ENCODE measurements around the gene ITPKC.

The ITPKC gene

DNA sequence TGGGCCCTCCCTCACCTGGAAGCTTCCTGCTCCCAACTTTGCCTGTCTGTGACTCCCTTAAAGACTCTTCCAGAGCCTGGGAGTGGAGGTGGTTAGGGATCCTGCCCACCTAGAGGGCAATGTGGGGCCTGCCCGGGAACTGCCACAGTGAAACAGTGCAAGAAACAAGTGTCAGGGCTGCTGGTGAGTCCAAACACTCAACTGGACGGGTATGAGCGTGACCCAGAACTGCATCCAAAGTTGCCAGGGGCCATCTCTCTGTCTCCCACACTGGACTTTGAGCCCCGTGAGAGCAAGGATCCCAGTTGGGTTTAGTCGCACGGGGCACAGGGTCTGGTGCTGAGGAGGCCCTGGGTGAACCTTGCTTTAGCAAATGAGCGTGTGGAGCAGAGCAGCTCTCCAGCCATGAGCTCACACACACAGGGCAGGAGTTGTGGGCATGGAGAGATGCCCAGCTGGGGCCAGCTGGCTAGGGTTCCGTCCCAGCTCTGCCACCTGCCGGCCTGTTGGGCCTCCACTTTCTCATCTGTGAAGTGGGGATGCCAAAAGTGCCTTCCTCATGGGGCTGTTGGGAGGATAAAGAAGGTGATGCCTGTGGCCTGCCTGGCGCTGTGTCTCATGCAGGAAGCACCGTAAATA is 23.6 kb upstream of the ITPKC start:
- TF ChIP-seq POLR2AphosphoS5 (IDR thresholded peaks at IDR 0.05; ENCODE audit: low read depth, low read length) = no peak
- no peak for TF ChIP-seq TAF1 (IDR thresholded peaks at IDR 0.05; ENCODE audit: borderline replicate concordance, insufficient read depth, low read length)
- no peak for TF ChIP-seq SIN3A (IDR thresholded peaks at IDR 0.05; ENCODE audit: borderline replicate concordance, insufficient read depth, low read length)
- no peak for TF ChIP-seq FOXP2 (optimal IDR thresholded peaks at IDR 0.05; ENCODE audit: borderline replicate concordance, extremely low read depth, extremely low read length, insufficient read depth)
- TF ChIP-seq, protein P1, sequence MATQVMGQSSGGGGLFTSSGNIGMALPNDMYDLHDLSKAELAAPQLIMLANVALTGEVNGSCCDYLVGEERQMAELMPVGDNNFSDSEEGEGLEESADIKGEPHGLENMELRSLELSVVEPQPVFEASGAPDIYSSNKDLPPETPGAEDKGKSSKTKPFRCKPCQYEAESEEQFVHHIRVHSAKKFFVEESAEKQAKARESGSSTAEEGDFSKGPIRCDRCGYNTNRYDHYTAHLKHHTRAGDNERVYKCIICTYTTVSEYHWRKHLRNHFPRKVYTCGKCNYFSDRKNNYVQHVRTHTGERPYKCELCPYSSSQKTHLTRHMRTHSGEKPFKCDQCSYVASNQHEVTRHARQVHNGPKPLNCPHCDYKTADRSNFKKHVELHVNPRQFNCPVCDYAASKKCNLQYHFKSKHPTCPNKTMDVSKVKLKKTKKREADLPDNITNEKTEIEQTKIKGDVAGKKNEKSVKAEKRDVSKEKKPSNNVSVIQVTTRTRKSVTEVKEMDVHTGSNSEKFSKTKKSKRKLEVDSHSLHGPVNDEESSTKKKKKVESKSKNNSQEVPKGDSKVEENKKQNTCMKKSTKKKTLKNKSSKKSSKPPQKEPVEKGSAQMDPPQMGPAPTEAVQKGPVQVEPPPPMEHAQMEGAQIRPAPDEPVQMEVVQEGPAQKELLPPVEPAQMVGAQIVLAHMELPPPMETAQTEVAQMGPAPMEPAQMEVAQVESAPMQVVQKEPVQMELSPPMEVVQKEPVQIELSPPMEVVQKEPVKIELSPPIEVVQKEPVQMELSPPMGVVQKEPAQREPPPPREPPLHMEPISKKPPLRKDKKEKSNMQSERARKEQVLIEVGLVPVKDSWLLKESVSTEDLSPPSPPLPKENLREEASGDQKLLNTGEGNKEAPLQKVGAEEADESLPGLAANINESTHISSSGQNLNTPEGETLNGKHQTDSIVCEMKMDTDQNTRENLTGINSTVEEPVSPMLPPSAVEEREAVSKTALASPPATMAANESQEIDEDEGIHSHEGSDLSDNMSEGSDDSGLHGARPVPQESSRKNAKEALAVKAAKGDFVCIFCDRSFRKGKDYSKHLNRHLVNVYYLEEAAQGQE (IDR thresholded peaks at IDR 0.05; ENCODE audit: insufficient read depth in 1 of 2, low read depth in 2 of 2, low read length in 2 of 2) = no peak

DNA sequence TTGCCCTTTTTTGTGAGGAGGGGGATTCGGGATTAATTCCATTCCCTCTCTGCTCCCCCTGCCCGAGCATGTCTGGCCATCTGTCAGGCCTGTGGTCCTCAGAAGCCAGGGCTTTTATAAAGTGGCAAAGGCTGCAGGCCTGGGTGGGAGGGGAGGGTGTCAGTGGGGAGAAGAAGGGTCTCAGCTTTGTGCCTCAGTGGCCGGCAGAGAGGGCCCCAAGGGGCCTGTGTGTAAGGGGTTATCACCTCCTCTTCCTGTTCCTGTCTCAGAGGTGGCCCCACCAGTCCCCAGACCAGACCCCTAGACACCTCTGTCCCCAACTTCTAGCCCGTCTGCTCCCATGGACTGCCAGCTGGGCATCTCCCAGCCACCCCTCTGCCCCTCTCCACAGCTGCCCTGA is 23.0 kb upstream of the ITPKC start:
- TF ChIP-seq, protein P1 (IDR thresholded peaks at IDR 0.05; ENCODE audit: insufficient read depth in 1 of 2, low read depth in 2 of 2, low read length in 2 of 2) = no peak
- TF ChIP-seq TAF1 (IDR thresholded peaks at IDR 0.05; ENCODE audit: borderline replicate concordance, insufficient read depth, low read length) (no peak), FOXP2 (optimal IDR thresholded peaks at IDR 0.05; ENCODE audit: borderline replicate concordance, extremely low read depth, extremely low read length, insufficient read depth) (no peak), SIN3A (IDR thresholded peaks at IDR 0.05; ENCODE audit: borderline replicate concordance, insufficient read depth, low read length) (no peak), POLR2AphosphoS5 (IDR thresholded peaks at IDR 0.05; ENCODE audit: low read depth, low read length) (no peak)

DNA sequence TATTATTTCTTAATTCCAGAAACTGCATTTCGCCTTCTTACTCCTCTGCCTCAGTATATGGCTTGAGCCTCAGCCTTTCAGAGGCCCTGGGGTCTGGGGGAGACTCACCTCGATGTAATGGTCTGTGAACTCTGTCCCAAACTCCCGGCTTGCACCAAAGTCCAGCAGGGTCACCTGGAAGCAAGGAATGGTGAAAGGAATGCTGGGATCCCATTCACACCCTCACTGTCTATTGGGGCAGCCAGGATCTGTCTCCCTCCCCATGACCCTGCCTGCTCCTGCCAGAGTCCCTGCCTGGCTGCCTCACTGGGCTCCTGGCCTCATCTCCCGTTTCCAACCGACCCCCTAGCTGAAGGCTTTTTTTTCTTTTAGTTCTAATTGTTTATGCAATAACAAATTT is 21.0 kb upstream of the ITPKC start:
- TF ChIP-seq, protein P1 (IDR thresholded peaks at IDR 0.05; ENCODE audit: insufficient read depth in 1 of 2, low read depth in 2 of 2, low read length in 2 of 2) = no peak
- TF ChIP-seq TAF1 (IDR thresholded peaks at IDR 0.05; ENCODE audit: borderline replicate concordance, insufficient read depth, low read length) = no peak
- TF ChIP-seq POLR2AphosphoS5 (IDR thresholded peaks at IDR 0.05; ENCODE audit: low read depth, low read length) = no peak
- no peak for TF ChIP-seq SIN3A (IDR thresholded peaks at IDR 0.05; ENCODE audit: borderline replicate concordance, insufficient read depth, low read length)
- TF ChIP-seq FOXP2 (optimal IDR thresholded peaks at IDR 0.05; ENCODE audit: borderline replicate concordance, extremely low read depth, extremely low read length, insufficient read depth) = no peak

DNA sequence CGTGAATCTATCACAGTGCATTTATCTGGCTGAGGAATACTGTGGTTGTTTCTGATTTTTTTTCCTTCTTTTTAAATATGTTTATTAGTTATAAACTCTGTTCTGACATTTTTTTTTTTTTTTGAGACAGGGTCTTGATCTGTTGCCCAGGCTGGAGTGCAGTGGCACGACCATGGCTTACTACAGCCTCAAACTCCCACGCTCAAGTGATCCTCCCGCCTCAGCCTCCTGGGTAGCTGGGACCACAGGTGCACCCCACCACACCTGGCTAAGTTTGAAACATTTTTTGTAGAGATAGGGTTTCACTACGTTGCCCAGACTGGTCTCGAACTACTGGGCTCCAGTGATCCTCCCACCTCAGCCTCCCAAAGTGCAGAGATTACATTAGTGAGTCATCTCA is 19.9 kb upstream of the ITPKC start:
- TF ChIP-seq FOXP2 (optimal IDR thresholded peaks at IDR 0.05; ENCODE audit: borderline replicate concordance, extremely low read depth, extremely low read length, insufficient read depth) (no peak), SIN3A (IDR thresholded peaks at IDR 0.05; ENCODE audit: borderline replicate concordance, insufficient read depth, low read length) (no peak), POLR2AphosphoS5 (IDR thresholded peaks at IDR 0.05; ENCODE audit: low read depth, low read length) (no peak), TAF1 (IDR thresholded peaks at IDR 0.05; ENCODE audit: borderline replicate concordance, insufficient read depth, low read length) (no peak)
- TF ChIP-seq, protein P1 (IDR thresholded peaks at IDR 0.05; ENCODE audit: insufficient read depth in 1 of 2, low read depth in 2 of 2, low read length in 2 of 2) = no peak
